Mesendoderm (in vitro differentiated cells): ENCODE results near the gene COPRS.

Experiments used
- DNase-seq: peaks from one replicate; pipeline ENCODE4 v3.0.0; 2013
- H2AK5ac ChIP-seq: 2 replicates; pipeline ENCODE4 v1.6.1; 2013; ENCODE audit warnings: low read length, inconsistent platforms
- H2BK120ac ChIP-seq: 2 replicates; pipeline ENCODE4 v1.6.1; 2013; ENCODE audit warnings: low read depth, mild to moderate bottlenecking, low read length, moderate library complexity, mixed read lengths
- H2BK15ac ChIP-seq: replicated peaks from 2 replicates; pipeline ENCODE4 v1.6.1; 2013; ENCODE audit warnings: low read depth, mild to moderate bottlenecking, moderate library complexity
- H2BK5ac ChIP-seq: 2 replicates; pipeline ENCODE4 v1.6.1; 2013; ENCODE audit warnings: low read length, inconsistent platforms
- H3K18ac ChIP-seq: 2 replicates; pipeline ENCODE4 v1.6.1; 2013; ENCODE audit warnings: mild to moderate bottlenecking, low read length, mixed read lengths
- H3K23ac ChIP-seq: one replicate; pipeline ENCODE4 v1.6.1; 2013; ENCODE audit warnings: low read length
- H3K27ac ChIP-seq: 2 replicates; pipeline ENCODE4 v1.5.1; 2013; ENCODE audit warnings: low read depth, mild to moderate bottlenecking, inconsistent platforms, low read length, moderate library complexity
- H3K27me3 ChIP-seq: 2 replicates; pipeline ENCODE4 v1.6.1; 2013; ENCODE audit warnings: low read length, control low read depth, mild to moderate bottlenecking, inconsistent platforms; ENCODE audit not compliant: insufficient read depth, poor library complexity
- H3K36me3 ChIP-seq: 2 replicates; pipeline ENCODE4 v1.6.1; 2013; ENCODE audit warnings: low read length, inconsistent platforms; ENCODE audit not compliant: control insufficient read depth, insufficient read depth
- H3K4ac ChIP-seq: one replicate; pipeline ENCODE4 v1.6.1; 2013; ENCODE audit warnings: low read depth, mild to moderate bottlenecking, low read length, moderate library complexity
- H3K4me1 ChIP-seq: 2 replicates; pipeline ENCODE4 v1.6.1; 2013; ENCODE audit warnings: low read depth, low read length, inconsistent platforms; ENCODE audit not compliant: control insufficient read depth
- H3K4me2 ChIP-seq: 2 replicates; pipeline ENCODE4 v1.6.1; 2013; ENCODE audit warnings: low read length
- H3K4me3 ChIP-seq: 2 replicates; pipeline ENCODE4 v1.5.1; 2013; ENCODE audit warnings: mild to moderate bottlenecking, low read length
- H3K56ac ChIP-seq: one replicate; pipeline ENCODE4 v1.6.1; 2013; ENCODE audit warnings: low read length
- H3K79me1 ChIP-seq: 2 replicates; pipeline ENCODE4 v1.6.1; 2013; ENCODE audit warnings: low read length, inconsistent platforms
- H3K79me2 ChIP-seq: 2 replicates; pipeline ENCODE4 v1.6.1; 2013; ENCODE audit warnings: mild to moderate bottlenecking, low read length; ENCODE audit not compliant: control insufficient read depth, insufficient read depth
- H3K9ac ChIP-seq: 2 replicates; pipeline ENCODE4 v1.6.1; 2013; ENCODE audit warnings: low read length, inconsistent platforms
- H4K5ac ChIP-seq: one replicate; pipeline ENCODE4 v1.6.1; 2013; ENCODE audit warnings: low read length
- H4K8ac ChIP-seq: one replicate; pipeline ENCODE4 v1.6.1; 2013; ENCODE audit warnings: low read depth, mild to moderate bottlenecking, control low read depth, low read length, moderate library complexity
- WGBS: extraction: QIAGEN DNeasy Blood & Tissue Kit; methylation state at CpG from one replicate; pipeline ENCODE4 v1.1.7; 2013; ENCODE audit warnings: low lambda C conversion rate, missing lambda C conversion rate; ENCODE audit not compliant: insufficient coverage; ENCODE audit errors: extremely low coverage; 5-methylcytosine and 5-hydroxymethylcytosine counted together

The COPRS gene

GRCh38 chr17:31857920-31858641 is 963 bp downstream of the COPRS start:
- peak overlapping the region; percentile 55 for H3K4me3 ChIP-seq
- peaks cover 5% of the 10 kb centered on the region for H3K4me1 ChIP-seq
- no peak overlapping the region for H2BK15ac ChIP-seq
- H3K23ac ChIP-seq = no peak overlapping the region
- H3K36me3 ChIP-seq = peaks cover 2% of the 10 kb centered on the region
- no peak overlapping the region for H2BK5ac ChIP-seq
- DNase-seq = no peak
- H2AK5ac ChIP-seq = no peak overlapping the region
- peak overlapping the region; percentile 79 for H3K4me2 ChIP-seq
- H3K79me1 ChIP-seq = peaks cover 5% of the 10 kb centered on the region
- H4K5ac ChIP-seq = no peak overlapping the region
- no peak overlapping the region for H3K4ac ChIP-seq
- H2BK120ac ChIP-seq = no peak overlapping the region
- peaks cover 3% of the 10 kb centered on the region for H3K79me2 ChIP-seq
- no peak overlapping the region for H4K8ac ChIP-seq
- peak overlapping the region; percentile 78 for H3K9ac ChIP-seq
- H3K27ac ChIP-seq = no peak overlapping the region
- H3K18ac ChIP-seq = peak overlapping the region; percentile 96
- WGBS = no CpG with 5 or more reads among the region's 13 CpGs
- H3K27me3 ChIP-seq = no peaks in the 10 kb centered on the region
- peak overlapping the region; percentile 79 for H3K56ac ChIP-seq

GRCh38 chr17:31856750-31857149 is 2.3 kb downstream of the COPRS start:
- Histone ChIP-seq H3K79me1 (peaks cover 5% of the 10 kb centered on the region), H4K5ac (no peak overlapping the region), H3K4me3 (no peak overlapping the region), H2BK15ac (no peak overlapping the region), H3K4me2 (no peak overlapping the region), H3K36me3 (peaks cover 2% of the 10 kb centered on the region), H3K18ac (no peak overlapping the region), H3K4ac (no peak overlapping the region), H3K9ac (no peak overlapping the region), H3K4me1 (peaks cover 5% of the 10 kb centered on the region), H3K56ac (no peak overlapping the region), H2BK5ac (no peak overlapping the region), H3K27me3 (no peaks in the 10 kb centered on the region), H2AK5ac (no peak overlapping the region), H3K23ac (no peak overlapping the region), H3K79me2 (peaks cover 3% of the 10 kb centered on the region), H4K8ac (no peak overlapping the region), H2BK120ac (no peak overlapping the region), H3K27ac (no peak overlapping the region)
- DNase-seq = no peak
- no CpG with 5 or more reads among the region's 4 CpGs for WGBS

- Histone ChIP-seq H3K79me2 (peaks cover 3% of the 10 kb centered on the region), H2BK15ac (no peak overlapping the region), H3K4ac (no peak overlapping the region), H3K27me3 (no peaks in the 10 kb centered on the region), H2AK5ac (no peak overlapping the region), H3K4me3 (no peak overlapping the region), H3K23ac (no peak overlapping the region), H3K27ac (no peak overlapping the region), H3K79me1 (peaks cover 5% of the 10 kb centered on the region), H4K5ac (no peak overlapping the region), H2BK120ac (no peak overlapping the region), H3K4me2 (no peak overlapping the region), H4K8ac (no peak overlapping the region), H3K18ac (no peak overlapping the region), H3K9ac (no peak overlapping the region), H3K36me3 (peaks cover 2% of the 10 kb centered on the region), H3K56ac (no peak overlapping the region), H2BK5ac (no peak overlapping the region), H3K4me1 (peaks cover 4% of the 10 kb centered on the region)
- no peak for DNase-seq
- WGBS = no CpG with 5 or more reads among the region's 2 CpGs
Observed at GRCh38 chr17:31854672-31855071, 4.4 kb downstream of the COPRS start.

GRCh38 chr17:31853911-31854470 is 5.1 kb downstream of the COPRS start:
- Histone ChIP-seq H4K5ac (no peak overlapping the region), H3K4me3 (no peak overlapping the region), H2AK5ac (no peak overlapping the region), H3K27me3 (no peaks in the 10 kb centered on the region), H3K56ac (no peak overlapping the region), H3K79me2 (peaks cover 3% of the 10 kb centered on the region), H3K23ac (no peak overlapping the region), H3K4me1 (peaks cover 2% of the 10 kb centered on the region), H2BK5ac (no peak overlapping the region), H3K9ac (no peak overlapping the region), H3K4ac (no peak overlapping the region), H3K18ac (no peak overlapping the region), H3K79me1 (peaks cover 5% of the 10 kb centered on the region), H2BK120ac (no peak overlapping the region), H3K27ac (no peak overlapping the region), H3K4me2 (no peak overlapping the region), H2BK15ac (no peak overlapping the region), H3K36me3 (peaks cover 2% of the 10 kb centered on the region), H4K8ac (no peak overlapping the region)
- no peak for DNase-seq
- no CpG with 5 or more reads among the region's 7 CpGs for WGBS

- H3K79me1 ChIP-seq = no peaks in the 10 kb centered on the region
- no peak overlapping the region for H4K8ac ChIP-seq
- H2AK5ac ChIP-seq = no peak overlapping the region
- no peaks in the 10 kb centered on the region for H3K79me2 ChIP-seq
- H3K18ac ChIP-seq = no peak overlapping the region
- WGBS = no CpG with 5 or more reads among the region's 3 CpGs
- no peak overlapping the region for H3K9ac ChIP-seq
- no peaks in the 10 kb centered on the region for H3K4me1 ChIP-seq
- no peak overlapping the region for H3K4ac ChIP-seq
- no peak overlapping the region for H3K56ac ChIP-seq
- no peak overlapping the region for H3K27ac ChIP-seq
- H4K5ac ChIP-seq = no peak overlapping the region
- no peak overlapping the region for H3K4me3 ChIP-seq
- no peak overlapping the region for H2BK15ac ChIP-seq
- no peak overlapping the region for H2BK120ac ChIP-seq
- no peak overlapping the region for H2BK5ac ChIP-seq
- no peak for DNase-seq
- H3K36me3 ChIP-seq = no peaks in the 10 kb centered on the region
- no peaks in the 10 kb centered on the region for H3K27me3 ChIP-seq
- no peak overlapping the region for H3K4me2 ChIP-seq
- no peak overlapping the region for H3K23ac ChIP-seq
Observed at GRCh38 chr17:31845291-31845690, 13.8 kb downstream of the COPRS start.
